Nucleus accumbens (tissue), 56 donors: ENCODE measurements around the gene LAMA3.

Experiments used
- DNase-seq, 56 donors: peaks; one replicate each; lab custom pipeline; 2025; lab: John Stamatoyannopoulos, UW

Gene LAMA3

DNA sequence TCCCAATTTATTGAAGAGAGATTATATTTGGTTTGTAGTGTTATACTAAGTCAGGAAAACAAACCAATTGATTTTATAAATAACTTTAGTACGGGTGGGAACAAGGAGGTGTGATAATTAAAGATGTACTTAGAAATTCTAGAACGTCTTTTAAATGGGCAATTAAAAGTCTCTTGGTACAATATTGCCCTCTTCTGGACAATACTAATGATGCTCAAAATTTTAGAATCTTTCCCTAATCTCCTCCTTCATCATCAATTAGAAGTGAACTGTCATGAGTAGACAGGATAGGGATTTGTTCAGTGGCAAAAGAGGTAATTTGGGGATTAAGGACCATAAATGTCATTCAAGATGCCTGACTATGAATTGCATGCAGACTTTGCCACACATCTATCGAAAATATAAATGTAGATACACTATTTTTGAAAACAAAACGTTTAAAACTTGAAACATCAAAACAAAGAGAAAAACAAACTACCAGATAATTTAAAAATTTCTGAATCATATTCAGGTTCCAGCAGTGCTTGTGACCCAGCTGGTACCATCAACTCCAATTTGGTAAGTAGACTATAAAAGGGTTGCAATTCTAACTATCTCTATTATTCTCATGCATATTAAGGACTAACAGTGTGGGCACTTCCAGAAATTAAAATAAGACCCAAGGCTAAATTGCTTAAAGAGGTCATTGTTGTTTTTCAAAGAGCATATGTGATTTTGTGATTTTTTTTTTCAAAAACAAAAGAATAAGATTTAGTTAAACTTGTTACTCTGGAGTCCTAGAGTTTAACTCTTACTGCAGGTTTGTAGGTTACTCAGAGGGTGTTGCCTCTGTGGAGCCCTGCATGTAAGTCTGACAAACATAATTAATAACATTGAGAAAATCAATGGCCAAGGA lies 123.5 kb downstream of the LAMA3 start:
- no peak for DNase-seq

DNA sequence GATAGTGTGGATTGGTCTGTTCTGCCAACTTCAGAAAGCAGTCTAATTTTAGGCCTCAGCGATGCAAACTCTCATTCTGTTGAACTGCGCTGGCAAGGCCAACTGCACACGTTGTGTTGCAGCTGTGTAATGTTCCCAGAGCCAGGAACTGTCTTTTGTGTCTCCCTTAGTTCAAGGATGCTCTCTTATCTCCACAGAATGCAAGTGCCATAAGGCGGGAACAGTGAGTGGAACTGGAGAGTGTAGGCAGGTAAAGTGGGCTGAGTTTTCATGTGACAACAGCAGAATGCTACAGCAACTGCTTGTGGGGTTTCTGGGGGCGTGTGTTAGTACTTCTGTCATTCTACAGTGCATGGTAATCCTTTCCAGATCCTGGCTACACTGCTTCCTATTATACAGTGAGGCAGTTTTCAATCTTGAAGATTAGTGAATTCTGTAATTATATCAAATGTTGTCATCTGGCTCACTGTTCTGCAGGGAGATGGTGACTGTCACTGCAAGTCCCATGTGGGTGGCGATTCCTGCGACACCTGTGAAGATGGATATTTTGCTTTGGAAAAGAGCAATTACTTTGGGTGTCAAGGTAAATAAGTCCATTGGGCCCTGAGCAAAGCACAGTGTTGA lies 125.8 kb downstream of the LAMA3 start:
- DNase-seq, result peak in 27 of 56 donors; percentile 2 to 55 (median 14)

DNA sequence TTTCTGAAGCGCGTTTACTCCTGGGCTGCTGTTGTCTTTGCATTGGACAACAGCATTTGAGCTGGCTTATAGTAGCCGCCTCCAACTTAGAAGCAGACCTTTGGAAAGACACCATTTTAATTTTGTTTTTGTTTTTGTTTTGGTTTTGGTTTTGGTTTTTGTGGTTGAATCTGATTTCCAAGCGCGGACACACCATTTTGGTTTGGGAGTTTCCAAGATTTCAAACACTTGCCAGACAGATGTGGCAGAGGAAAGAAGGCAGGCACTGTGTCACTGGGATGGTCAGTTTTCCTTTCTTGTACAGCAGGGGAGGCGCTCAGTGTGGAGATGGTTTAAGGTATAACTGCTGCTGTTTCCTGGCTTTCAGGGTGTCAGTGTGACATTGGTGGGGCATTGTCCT lies 126.8 kb downstream of the LAMA3 start:
- DNase-seq, result no peak

DNA sequence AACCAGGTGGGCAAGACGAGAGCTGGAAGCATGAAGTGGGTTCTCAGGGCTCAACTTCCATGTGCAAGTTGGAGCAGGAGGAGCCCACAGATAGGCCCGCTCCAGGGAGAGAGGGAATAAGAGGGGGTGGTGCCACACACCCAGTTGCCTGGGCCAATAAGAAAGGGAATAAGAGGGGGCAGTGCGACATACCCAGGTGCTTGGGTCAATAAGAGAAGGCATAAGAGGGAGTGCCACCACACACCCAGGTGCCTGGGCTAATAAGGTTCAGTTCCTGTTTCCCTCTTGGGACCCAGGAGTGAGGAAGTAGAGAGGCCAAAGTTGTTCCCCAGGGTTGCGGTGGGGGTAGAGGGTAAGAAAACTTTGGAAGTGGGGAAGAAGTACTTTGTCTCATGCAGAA lies 127.5 kb downstream of the LAMA3 start:
- no peak for DNase-seq

DNA sequence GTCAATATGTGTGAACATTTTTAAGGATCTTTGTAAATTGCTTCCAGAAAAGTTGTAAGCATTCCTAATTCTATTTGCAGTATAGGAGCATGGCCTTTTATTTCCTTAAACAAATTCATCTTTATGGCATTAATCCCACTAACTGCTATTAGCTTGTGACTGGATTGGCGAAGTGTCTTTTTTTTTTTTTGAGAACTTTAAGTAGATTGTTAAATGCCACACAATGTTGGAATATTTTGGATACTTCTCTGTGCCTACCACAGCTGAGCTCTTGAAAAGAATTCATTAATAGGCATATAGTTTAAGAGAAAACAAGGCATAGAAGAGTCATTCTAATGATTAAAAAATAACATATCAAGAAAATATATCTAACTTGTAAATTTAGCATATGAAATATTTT lies 129.7 kb downstream of the LAMA3 start:
- no peak for DNase-seq

DNA sequence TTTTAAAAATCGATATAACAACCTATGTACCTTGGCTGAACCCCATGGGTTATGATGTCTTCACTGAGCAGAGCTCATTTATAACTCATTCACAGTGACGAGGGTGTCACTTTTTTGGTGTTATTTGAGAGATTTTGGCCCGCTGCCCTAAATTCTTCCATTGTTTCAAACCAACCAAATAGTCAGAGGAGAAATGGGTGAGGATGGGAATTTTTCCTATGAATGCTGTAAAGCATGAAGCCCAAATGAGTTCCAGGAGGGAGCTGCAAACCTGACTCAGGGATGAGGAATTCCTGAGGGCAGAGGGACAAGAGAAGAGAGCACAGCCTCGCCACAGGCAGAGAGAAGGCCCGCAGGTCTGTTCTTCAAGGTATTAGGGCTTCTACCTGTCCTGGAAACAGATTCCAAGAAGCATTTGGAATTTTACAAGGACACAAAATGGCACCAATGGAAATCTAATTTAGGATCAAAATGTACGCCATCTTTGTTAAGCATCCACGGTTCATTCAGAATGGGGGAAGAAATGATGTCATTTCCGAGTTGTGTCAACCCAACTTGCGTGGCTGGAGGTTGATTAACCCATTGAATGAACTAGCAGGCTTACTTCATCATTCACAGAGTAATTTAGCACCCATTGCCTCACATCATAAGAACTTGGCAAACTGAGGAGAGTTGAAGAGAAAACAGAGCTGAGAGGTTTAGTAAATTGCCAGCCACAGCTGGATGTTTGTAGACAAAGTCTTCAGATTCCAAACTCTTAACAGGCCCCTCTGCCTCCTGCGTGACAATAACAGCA lies 133.5 kb downstream of the LAMA3 start:
- DNase-seq, result no peak

DNA sequence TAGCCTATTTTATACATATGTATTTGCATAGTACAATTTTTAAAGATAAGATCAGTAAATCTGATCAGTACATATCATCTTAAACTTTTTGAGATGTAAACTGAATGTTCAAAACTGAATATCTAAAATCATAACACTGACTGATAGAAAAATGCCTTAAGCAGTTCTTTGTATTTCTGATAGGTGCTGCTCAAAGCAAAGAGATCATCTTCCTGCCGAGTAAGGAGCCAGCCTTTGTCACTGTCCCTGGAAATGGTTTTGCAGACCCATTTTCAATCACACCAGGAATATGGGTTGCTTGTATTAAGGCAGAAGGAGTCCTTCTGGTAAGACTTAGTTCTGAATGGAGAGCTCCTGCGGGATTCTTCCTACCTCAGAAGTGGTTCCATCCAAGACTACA lies 135.0 kb downstream of the LAMA3 start:
- DNase-seq, result no peak

DNA sequence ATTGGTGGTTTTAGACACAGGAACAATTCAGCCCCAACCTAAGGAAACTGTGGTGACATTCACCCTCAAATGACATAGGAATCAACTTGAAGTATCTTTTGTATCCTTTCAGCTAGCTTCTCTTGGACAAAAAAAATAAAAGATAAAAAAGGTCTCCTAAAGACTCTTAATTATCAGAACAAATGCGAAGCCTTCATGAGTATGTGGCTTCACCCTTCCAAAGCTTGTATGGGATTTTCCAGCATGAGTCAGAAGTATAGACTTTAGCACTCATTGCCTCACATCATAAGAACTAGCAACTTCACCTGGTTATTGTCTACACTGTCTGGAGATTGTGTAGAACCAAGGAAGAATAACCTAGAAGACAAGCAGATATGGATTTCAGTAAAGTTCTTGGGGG lies 135.4 kb downstream of the LAMA3 start:
- no peak for DNase-seq

DNA sequence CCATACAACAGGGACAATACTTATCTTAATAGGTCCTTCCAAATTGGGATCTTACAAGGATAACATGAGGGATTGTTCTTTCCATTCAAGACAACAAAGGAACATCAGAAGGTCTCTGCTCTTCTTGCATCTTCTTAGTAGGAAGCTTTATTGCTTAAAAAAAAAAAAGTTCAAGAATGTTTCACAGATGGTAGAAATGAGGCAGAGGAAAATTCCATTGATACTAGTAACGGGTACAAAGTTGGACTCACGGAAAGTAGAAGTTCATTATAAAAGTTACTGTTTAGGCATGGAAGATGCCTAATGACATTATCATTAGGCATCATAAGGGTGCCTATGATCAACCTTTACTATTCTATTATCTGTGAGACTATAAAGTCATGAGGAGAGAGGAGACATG lies 136.2 kb downstream of the LAMA3 start:
- no peak for DNase-seq

DNA sequence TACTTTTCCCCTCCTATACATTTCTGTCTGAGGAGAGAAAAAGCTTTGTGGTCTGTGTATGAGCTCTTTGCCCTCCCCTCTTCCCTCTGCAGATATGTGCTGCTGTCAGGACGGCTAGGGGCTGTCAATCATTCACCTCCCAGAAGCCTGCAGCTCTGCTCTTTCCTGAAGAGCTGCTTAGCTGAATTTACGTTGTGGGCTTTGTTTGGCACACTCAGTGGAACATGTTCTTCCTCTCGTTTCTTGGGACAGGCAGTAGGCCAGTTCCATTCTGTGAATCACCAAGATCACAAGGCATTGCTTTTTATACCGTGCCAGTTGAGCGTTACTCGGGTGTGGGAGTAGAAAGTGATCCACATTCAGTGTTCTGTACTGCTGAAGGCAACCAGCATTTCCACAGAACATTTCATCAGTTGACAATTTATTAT lies 136.7 kb downstream of the LAMA3 start:
- peak in 39 of 56 donors; percentile 3 to 81 (median 21) for DNase-seq

DNA sequence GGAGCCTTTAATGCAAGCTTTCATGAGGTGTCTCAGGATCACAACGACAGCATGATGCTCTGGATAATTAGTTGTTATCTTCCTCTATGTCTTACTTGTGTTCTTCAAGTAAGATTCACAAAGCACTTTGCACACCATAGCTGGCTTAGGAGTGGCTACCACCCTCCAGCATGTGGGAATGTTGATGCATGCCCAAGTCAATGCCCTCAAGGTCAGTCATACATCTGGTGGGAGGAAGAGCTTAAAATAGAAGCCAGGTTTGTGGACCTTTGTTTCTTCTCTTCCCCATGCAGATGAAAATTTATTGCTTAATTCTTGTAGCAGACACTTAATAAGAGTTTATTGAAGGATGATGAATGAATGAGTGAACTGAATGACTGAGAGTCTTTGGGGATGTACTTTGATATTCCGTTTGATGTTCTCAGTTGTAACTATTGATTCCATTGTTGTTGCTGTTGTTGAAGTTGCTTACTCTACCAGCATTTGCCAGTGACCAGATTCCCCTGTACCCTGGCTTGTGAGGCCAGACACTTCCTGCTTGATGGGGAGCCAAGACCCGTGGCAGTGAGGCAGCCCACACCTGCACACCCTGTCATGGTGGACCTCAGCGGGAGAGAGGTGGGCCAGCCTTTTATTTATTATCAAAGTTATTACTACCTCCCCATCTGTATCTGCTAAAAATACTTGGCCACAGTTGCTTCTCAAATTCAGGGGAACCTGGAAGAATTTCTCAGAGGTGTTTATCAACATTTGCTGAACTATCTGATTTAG lies 137.8 kb downstream of the LAMA3 start:
- DNase-seq, result no peak

DNA sequence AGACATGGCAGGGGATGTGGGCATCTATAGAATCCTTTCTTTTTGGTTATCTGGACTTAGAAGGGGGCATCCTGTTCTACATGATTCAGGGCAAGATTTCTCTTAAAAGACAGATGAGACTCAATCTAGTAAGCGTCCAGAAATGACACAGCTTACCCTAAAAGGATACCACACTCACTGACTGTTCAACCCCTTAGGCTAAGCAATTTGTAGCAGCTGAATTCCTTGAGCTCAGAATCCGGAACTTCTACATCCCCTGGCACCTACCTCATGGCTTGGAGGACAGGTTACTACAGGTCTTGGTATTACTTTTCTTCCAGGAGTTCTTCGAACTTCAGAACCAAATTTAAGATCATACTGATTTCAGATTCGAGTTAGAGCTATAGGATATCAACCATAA lies 138.4 kb downstream of the LAMA3 start:
- DNase-seq, result no peak

DNA sequence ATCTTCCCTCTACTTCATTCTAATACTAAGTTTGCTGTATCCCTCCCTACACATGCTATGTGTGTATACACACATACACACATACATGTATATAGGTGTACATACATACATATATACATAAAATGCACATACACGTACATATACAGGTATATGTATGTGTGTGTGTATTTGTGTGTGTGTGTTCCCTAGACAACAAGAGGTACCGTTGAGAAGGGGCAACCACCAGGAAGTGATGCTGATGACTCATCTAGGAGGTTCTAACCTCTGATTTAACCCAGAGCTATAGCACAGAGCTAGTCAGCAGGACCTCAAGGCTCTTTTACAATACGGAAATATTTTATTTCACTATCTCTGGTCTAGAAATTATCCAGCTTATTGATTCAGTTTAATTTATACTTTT lies 139.2 kb downstream of the LAMA3 start:
- DNase-seq, result no peak

DNA sequence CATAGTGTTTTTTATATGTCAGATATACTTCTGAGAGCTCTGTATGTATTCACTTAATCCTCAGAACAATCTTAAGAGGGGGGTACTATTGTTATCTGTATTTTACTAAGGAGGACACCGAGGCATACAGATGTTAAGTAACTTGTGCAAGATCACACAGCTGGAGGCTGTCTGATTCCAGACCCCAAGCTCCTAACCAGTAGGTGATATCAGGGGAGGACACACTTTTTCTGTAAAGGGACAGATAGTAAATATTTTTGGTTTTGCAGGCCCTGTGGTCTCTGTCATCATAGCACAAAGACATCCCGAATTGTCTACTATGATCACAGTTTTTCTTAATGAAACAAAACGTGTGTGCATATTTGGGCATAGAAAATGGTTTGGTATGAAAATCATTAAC lies 143.7 kb downstream of the LAMA3 start:
- DNase-seq, result no peak

DNA sequence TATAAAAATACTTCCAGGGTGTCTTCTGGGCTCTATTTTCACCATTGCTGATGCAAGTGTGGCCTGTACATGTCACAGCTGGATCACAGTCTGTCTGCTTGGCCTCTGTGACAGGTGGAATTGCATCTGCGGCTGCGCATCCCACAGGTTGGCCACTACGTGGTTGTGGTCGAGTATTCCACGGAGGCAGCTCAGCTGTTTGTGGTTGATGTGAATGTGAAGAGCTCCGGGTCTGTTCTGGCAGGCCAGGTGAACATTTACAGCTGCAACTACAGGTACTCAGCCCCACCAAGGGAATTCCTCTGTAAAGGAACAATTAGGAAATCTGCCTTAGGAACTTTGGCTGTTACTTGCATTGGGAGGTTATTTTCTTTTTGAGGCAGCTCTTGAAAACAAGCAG lies 144.5 kb downstream of the LAMA3 start:
- no peak for DNase-seq

DNA sequence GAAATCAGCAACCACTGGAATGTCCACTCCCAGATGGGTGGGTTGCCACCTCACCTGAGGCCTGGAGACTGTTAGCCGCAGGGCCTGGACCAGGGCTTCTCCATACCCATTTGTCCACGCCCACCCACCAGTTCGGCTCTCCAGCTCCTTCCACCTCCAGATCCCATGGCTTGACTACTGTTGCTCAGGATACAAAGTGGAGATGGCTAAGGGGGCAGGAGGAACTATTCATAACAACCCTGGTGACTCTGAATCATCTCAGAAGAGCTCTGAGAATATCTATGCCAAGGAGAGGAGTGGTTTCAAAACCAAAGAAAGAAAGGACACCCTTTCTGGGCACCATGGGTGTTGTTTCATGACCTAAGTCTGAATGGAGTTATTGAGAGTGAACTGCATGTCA lies 145.8 kb downstream of the LAMA3 start:
- no peak for DNase-seq

DNA sequence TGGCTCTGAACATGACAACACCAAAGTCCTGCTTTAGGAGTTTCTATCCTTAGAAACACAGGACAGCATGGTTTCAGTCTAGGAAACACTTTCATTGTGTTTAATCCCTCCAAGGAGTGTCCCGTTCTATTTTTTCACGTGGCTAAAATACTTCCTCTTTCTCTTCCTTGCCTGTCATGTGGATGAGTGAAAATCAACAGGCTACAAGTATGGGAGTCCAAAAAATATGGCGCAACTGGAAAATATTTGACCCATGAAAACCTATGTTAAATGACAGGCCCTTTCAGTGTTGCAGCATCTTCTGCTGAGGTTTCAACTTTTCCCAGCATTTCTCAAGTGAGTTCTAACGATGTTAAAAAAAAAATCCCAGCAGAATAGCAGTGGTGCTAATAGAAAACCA lies 146.3 kb downstream of the LAMA3 start:
- DNase-seq, result no peak

DNA sequence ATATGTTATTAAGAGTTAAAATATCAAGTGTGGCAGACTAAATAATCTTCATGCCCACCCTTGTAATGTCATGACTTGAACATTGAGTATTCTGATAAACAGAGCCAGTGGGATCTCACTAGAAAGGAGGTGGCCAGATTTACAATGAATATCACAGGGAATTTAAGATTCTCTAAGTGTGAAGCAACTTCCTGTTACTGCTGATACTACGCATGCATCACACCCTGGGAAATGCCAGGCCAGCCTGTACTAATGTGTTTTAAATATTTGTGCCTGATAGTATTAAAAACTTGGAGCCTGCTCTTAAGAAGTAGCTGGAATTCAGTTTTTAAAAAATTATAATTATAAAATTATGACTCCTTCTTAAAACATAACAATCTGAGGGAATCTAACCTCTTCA lies 148.3 kb downstream of the LAMA3 start:
- no peak for DNase-seq

DNA sequence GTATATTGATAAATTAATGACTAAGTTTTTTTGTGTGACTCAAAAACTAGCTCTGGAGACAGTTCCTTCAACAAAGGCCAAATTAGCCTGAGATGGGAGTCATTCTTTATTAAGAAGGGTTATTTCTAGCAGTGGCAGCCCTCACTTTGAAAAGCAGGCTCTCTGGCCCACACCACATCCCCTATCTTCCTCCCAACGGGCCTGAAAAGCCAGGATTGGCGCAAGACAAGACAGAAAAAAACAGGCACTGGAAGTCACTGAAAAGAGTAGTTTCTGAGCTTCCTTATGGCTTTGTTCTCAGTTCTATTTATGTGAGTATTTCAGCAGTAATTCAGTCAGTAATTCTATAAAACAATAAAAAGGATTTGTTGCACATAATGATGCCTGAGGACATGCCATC lies 149.0 kb downstream of the LAMA3 start:
- no peak for DNase-seq

DNA sequence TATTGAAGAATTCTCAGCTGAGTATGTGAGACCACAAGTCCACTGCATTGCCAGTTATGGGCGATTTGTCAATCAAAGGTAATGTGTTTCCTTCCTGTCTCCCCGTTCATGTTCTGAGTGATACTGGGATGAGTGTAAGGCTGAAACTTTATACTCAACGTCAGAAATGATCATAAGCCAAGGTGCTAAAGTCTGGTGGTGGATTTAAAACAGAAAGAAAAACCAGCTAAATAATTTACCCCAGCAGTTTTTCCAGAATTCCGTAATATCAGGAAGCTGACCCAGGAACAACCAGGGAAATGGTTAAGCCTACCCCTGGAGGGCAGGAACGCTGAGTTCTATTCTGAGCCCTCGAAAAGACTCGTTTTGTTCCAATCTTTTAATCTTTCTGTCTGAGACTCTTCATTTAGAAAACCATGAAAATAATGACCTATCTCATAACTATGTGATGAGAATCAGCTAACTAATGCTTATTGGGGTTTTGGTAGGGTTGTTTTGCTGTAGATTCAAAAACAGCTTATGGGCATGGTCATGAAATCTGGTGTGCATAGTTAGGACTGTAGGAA lies 149.6 kb downstream of the LAMA3 start:
- DNase-seq, result no peak
